ENCODE results near the gene PKN2.
"Not testable (repeated sequence)": the region's sequence is repeated elsewhere in the genome, so short reads cannot be mapped to it uniquely, and the experiment has no call there.

The PKN2 gene

GRCh38 chr1:88800382-88801051 is 116.4 kb downstream of the PKN2 start:
- peak; percentile 59 for DNase-seq

GRCh38 chr1:88801575-88802208 is 117.6 kb downstream of the PKN2 start:
- DNase-seq = no peak

- DNase-seq = no peak
Observed at GRCh38 chr1:88802404-88802803, 118.3 kb downstream of the PKN2 start.

GRCh38 chr1:88802950-88803349 is 118.9 kb downstream of the PKN2 start:
- DNase-seq = no peak

- DNase-seq = no peak
Observed at GRCh38 chr1:88803444-88803843, 119.4 kb downstream of the PKN2 start.

DNA sequence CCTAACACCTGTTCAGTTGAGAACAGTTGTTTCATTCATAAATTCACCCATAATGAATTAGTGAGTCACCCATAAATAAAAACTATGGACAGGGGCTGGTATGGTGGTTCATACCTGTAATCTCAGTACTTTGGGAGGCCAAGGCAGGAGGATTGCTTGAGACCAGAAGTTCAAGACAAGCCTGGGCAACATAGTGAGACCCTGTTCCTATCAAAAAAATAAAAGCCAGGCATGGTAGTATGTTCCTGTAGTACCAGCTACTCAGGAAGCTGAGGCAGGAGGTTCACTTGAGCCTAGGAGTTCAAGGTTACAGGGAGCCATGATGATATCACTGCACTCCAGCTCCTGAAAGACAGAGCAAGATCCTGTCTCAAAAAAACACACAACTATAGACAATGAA is 128.3 kb downstream of the PKN2 start:
- no peak for DNase-seq

DNA sequence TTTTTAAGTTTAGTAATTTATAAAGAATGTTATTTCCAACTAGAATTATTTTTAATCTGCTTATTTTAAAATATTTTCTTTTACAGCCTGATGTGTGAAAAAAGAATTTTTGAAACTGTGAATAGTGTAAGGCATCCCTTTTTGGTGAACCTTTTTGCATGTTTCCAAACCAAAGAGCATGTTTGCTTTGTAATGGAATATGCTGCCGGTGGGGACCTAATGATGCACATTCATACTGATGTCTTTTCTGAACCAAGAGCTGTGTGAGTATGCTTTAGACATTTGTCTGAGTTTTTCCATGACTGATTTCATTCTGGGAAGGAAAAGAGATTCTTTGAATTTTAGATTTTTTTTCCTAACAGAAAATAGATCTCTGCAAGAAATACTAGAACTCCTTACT is 129.4 kb downstream of the PKN2 start:
- no peak for DNase-seq

GRCh38 chr1:88819642-88820041 is 135.6 kb downstream of the PKN2 start:
- not testable (repeated sequence) for DNase-seq

DNA sequence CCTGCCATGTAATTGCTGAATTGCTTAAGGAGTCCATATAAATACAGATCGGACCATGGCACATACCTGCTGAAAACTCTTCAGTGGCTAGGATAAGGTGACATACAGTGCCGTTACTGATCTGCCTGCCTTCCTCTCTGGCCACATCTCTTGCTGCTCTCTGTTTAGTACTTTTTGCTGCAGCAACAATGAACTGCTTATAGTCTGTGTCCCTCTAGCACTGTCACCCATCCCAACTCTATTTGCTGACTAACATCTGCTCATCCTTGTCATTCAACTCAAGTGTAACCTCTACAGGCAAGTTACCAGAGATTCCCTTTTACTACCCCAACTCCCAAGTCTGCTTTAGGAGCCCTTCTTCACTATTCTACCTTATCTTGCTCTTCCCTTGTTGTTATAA is 141.6 kb downstream of the PKN2 start:
- DNase-seq = no peak

- DNase-seq = no peak
Observed at GRCh38 chr1:88847643-88848042, 163.6 kb downstream of the PKN2 start.

DNA sequence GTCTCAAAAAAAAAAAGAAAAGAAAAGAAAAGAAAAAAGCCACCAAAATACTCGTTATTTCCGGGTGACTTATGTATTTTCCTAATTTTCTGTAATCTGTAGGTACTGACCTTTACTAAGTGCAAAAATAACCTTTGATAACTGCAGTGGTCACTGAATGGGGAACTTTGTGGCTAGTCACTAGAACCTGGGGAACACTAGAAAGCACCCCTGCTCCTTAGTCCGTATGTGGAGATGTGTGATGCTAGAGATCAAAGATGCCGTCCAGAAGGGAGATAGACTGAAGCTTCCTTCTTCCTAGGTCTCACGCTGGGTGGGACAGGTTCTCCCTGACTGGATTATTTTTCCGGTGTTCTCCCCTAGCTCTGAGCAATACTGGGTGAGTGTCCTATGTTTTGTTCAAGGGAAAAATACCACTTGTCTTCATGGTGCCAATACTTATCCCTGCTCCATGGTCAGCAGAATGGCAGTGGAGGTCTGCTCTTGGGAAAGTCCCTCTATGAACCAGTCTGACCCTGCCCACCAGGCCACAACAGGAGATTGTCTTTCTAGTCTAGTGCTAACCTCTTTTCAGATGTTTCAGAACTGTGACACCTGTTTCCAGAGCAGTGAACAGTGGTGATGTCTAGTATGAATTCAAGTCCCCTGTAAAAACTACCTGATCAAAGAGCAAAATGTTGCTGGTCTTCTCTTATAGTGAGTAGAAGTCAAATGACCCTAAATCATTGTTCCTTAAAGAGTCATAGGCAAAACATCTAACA is 167.4 kb downstream of the PKN2 start:
- no peak for DNase-seq

GRCh38 chr1:88867743-88868521 is 183.9 kb downstream of the PKN2 start:
- DNase-seq = no peak

DNA sequence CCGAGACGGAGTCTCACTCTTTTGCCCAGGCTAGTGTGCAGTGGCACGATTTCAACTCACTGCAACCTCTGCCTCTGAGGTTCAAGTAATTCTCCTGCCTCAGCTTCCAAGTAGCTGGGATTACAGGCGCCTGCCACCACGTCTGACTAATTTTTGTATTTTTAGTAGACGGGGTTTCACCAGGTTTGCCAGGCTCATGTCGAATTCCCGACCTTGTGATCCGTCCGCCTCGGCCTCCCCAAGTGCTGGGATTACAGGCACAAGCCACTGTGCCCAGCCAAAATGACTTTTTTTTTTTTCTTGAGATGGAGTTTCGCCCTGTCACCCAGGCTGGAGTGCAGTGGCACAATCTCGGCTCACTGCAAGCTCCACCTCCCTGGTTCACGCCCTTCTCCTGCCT is 185.6 kb downstream of the PKN2 start:
- not testable (repeated sequence) for DNase-seq

GRCh38 chr1:88873737-88874349 is 189.8 kb downstream of the PKN2 start:
- no peak for DNase-seq

DNA sequence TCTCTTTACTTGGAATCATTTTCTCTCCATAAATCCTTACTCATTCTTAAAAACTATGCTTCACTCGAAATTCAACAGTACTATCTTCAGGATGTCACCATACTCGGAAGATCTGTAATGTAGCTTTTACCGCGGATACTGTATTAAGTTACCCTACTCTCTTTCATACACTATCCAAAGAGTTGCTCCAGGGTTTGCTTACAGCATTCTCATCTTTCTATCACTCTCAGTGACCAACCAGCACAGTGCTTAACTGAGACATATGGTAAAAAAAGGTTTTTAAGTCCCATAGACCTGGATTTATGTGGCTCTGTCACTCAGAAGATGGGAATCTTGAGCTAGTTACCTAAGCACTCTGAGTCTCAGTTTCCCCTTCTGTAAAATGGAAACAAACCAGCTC is 191.5 kb downstream of the PKN2 start:
- no peak for DNase-seq

GRCh38 chr1:88876573-88877365 is 192.7 kb downstream of the PKN2 start:
- no peak for DNase-seq

DNA sequence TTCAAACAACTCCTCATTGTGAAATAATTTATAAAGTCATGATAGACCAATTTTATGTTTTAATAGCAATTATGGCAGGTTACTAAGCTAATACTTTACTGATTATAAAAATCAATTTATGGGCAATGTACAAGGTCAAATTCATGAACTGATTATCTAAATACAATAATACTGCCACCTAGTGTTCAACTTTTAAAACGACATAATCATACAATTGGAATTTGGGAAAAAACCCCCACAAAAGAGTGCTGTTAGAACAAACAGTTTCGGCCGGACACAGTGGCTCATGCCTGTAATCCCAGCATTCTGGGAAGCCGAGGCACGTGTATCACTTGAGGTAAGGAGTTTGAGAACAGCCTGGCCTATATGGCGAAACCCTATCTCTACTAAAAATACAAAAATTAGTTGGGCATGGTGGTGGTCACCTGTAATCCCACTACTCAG is 193.3 kb downstream of the PKN2 start:
- peak; percentile 26 for DNase-seq

- no peak for DNase-seq
Observed at GRCh38 chr1:88877911-88878310, 193.8 kb downstream of the PKN2 start.

DNA sequence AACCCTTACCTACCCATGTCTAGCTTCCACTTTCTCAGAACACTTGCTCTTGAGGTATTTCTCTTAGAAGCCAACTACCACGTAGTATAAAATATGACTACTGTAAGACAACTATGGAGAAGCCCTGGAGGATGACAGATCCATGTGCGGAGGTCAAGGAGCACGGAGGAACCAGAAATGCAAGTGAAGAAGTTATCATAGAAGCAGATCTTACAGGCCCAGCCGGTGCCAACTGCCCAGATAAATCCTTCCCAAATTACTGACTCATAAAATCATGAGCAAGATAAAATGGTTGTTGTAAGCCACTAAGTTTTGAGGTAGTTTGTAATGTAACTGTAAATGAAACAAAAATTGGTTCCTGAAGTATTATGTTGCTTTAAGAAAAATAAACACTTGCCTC is 194.7 kb downstream of the PKN2 start:
- DNase-seq = no peak

- not testable (repeated sequence) for DNase-seq
Observed at GRCh38 chr1:88880717-88881116, 196.6 kb downstream of the PKN2 start.

- DNase-seq = no peak
Observed at GRCh38 chr1:88883156-88883555, 199.1 kb downstream of the PKN2 start.
